HFFc6 (cell line): ENCODE measurements around the gene RUFY2. TPM values are rescaled to one million over a fixed set of nuclear protein-coding genes. Genes with fewer than 3 reads are reported as not detected.

ENCODE experiments used
- DNase-seq: peaks from one replicate; pipeline ENCODE4 v3.0.0-alpha.2; 2018
- H3K27ac Mint-ChIP-seq: 2 replicates; pipeline ENCODE4 v1.8.0; 2020; ENCODE audit warnings: mild to moderate bottlenecking, mixed read lengths
- H3K27me3 Mint-ChIP-seq: 2 replicates; pipeline ENCODE4 v1.8.0; 2021; ENCODE audit warnings: mild to moderate bottlenecking, moderate library complexity, mixed read lengths; ENCODE audit not compliant: insufficient read depth
- H3K36me3 Mint-ChIP-seq: 2 replicates; pipeline ENCODE4 v1.8.0; 2021; ENCODE audit warnings: low read depth, mixed read lengths
- H3K4me1 Mint-ChIP-seq: 2 replicates; pipeline ENCODE4 v1.8.0; 2020; ENCODE audit warnings: low read depth, mixed read lengths
- H3K4me3 Mint-ChIP-seq: 2 replicates; pipeline ENCODE4 v1.8.0; 2020; ENCODE audit warnings: mild to moderate bottlenecking, moderate library complexity, mixed read lengths
- H3K9me3 Mint-ChIP-seq: 2 replicates; pipeline ENCODE4 v1.8.0; 2020; ENCODE audit warnings: mild to moderate bottlenecking, mixed read lengths
- total RNA-seq, 6 experiments: library from RNA; stranded (reverse); fragmentation: NEBNext Ultra II Directional; extraction: Animal tissue kit (Norgen Biotek cat#: 25700); gene quantifications; 2 replicates in 1 of 6; 3 replicates in 5 of 6; pipeline ENCODE4 v1.2.3, GENCODE V29; 2021
- TF ChIP-seq, protein P1 (sequence below): fragments of 200-600 bp; sonication (generic); IDR thresholded peaks from 2 replicates; pipeline ENCODE4 v1.5.0; 2021; ENCODE audit warnings: antibody characterized with exemption, mild to moderate bottlenecking

The RUFY2 gene
- total RNA-seq, 6 experiments from 2014 or later, result 15.1 to 19.7 (median 16.7) TPM

DNA sequence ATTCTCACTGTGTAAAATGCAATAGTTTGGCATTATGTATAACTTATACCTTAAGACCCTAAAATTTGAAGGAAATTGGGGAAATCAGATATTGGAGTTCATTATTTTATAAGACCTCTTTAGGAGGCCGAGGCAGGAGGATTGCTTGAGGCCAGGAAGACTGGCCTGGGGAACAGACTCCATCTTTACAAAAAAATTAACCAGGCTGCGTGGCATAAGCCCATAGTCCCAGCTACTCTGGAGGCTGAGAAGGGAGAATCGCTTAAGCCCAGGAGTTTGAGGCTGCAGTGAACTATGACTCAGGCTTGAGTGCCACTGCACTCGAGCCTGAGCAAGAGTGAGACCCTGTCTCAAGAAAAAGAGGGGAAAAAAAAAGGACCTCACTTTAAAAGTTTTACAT, 60.3 kb downstream of the RUFY2 start:
- H3K4me3 Mint-ChIP-seq, result no peak overlapping the region
- DNase-seq, result no peak
- H3K36me3 Mint-ChIP-seq, result peaks cover 34% of the 10 kb centered on the region
- peaks cover 30% of the 10 kb centered on the region for H3K4me1 Mint-ChIP-seq
- H3K9me3 Mint-ChIP-seq, result no peaks in the 10 kb centered on the region
- no peaks in the 10 kb centered on the region; the same call in 1 of the 2 replicates for H3K27me3 Mint-ChIP-seq
- TF ChIP-seq, protein P1, sequence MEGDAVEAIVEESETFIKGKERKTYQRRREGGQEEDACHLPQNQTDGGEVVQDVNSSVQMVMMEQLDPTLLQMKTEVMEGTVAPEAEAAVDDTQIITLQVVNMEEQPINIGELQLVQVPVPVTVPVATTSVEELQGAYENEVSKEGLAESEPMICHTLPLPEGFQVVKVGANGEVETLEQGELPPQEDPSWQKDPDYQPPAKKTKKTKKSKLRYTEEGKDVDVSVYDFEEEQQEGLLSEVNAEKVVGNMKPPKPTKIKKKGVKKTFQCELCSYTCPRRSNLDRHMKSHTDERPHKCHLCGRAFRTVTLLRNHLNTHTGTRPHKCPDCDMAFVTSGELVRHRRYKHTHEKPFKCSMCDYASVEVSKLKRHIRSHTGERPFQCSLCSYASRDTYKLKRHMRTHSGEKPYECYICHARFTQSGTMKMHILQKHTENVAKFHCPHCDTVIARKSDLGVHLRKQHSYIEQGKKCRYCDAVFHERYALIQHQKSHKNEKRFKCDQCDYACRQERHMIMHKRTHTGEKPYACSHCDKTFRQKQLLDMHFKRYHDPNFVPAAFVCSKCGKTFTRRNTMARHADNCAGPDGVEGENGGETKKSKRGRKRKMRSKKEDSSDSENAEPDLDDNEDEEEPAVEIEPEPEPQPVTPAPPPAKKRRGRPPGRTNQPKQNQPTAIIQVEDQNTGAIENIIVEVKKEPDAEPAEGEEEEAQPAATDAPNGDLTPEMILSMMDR, result no peak
- H3K27ac Mint-ChIP-seq, result no peak overlapping the region

DNA sequence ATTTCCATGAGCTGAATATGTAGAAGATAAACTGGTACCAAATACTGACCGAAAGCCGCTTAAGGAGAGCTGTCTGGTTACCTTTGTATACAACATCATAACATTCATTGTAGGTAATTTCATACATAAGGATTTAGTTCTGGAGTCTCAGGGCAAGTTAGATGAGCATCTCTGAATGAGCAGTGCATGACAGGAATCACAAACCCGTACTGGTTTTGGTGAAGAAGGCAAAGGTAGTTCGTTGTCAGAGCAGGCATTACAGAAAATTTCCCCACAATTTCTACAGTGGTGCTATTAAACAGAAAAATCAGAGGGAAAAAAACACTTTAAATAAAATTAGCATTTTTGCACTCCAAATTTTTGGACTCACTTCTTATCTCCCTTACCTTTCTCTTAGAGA, 61.5 kb downstream of the RUFY2 start:
- DNase-seq, result no peak
- H3K4me1 Mint-ChIP-seq, result peaks cover 38% of the 10 kb centered on the region
- no peak overlapping the region for H3K4me3 Mint-ChIP-seq
- peaks cover 43% of the 10 kb centered on the region for H3K36me3 Mint-ChIP-seq
- no peaks in the 10 kb centered on the region for H3K9me3 Mint-ChIP-seq
- peak overlapping the region; percentile 67 for H3K27ac Mint-ChIP-seq
- peaks cover 1% of the 10 kb centered on the region for H3K27me3 Mint-ChIP-seq
- TF ChIP-seq, protein P1, result no peak

DNA sequence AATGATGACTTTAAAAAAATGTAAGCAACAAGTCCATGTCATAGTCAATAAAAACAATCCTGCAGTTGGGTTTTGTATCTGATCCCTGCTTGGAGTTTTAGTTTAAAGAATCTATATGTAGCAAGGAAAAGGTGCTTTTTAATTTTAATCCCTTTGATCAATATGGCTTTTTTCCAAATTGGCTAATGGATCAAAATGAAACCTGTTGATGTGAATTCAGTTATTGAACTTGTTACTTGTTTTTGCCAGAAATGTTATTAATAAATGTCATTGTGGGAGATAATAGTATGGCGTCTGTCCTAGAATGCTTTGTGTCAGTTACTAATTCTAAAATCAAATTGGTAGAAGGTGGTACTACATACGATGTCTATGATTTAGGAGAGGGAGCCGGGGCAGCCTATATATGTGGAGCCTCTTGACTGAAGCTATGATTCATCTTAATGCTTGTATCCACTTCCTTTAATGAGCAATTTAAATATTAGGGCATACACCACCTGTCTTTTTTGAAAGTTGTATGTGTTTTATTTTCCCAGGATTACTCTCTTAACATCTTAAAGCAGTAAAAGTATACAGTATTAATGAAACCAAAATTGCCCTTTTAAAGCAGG, 64.1 kb downstream of the RUFY2 start:
- Mint-ChIP-seq H3K4me3 (no peak overlapping the region), H3K36me3 (peaks cover 67% of the 10 kb centered on the region), H3K27me3 (peaks cover 2% of the 10 kb centered on the region; the same call in 1 of the 2 replicates), H3K4me1 (peaks cover 51% of the 10 kb centered on the region), H3K9me3 (no peaks in the 10 kb centered on the region), H3K27ac (peak overlapping the region; percentile 27; the same call in 1 of the 2 replicates)
- TF ChIP-seq, protein P1, result no peak
- DNase-seq, result no peak

DNA sequence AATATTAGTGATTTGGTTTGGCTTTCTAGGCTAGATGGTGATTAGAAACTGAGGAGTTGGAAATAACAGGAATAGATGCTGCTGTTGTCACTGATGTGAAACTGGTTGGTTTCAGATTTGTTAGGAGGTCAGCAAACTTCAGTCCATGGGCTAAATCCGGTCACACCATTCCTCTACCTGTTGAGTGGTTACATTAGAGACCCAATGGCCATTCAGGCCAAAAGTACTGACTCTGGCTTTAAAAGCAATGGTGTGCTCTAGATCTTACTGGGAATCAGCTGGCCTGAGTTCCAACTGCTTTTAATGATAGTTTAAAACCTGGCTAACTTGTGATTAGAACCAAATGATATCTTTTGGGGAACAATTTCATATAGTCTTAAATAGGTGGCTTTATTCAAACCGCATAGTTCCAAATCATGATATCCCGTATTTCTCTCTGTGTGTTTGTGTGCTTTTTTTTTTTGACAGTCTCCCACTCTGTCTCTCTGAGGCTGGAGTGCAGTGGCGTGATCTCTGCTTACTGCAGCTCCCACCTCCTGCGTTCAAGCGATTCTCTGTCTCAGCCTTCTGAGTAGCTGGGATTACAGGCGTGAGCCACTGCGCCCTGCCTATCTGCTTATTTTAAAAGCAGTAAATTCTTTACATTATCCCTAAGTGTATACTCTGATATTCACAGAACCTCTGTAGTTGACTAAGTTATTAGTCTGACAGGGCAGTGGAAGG, 66.6 kb downstream of the RUFY2 start:
- TF ChIP-seq, protein P1, result no peak
- no peaks in the 10 kb centered on the region for H3K9me3 Mint-ChIP-seq
- H3K27ac Mint-ChIP-seq, result no peak overlapping the region
- H3K36me3 Mint-ChIP-seq, result peaks cover 83% of the 10 kb centered on the region
- no peak overlapping the region; the same call in 1 of the 2 replicates for H3K4me3 Mint-ChIP-seq
- H3K4me1 Mint-ChIP-seq, result peaks cover 72% of the 10 kb centered on the region
- H3K27me3 Mint-ChIP-seq, result peaks cover 5% of the 10 kb centered on the region
- no peak for DNase-seq

DNA sequence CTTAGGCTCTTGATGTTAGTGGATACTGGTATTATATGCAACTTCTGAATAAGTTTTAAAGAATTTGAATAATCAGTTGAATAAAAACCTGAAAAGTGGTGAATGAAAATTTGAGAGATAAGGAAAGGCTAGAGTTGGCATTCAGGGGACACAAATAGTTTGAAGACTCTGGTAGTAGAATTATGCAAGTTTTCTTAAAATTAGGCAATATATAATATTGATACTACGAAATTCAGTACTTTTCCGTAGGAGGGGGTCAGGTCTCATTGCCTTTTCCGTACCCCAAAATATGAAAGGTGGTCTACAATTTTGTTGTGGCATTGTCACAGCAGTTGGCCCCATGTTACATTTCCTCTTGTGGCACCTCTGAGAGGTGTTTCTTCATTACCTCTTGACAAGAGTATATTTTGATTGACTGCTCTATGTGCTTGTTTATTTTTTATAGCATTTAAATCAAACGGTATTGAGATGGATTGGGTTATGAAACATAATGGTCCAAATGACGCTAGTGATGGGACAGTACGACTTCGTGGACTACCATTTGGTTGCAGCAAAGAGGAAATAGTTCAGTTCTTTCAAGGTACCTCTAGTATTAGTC, 70.2 kb downstream of the RUFY2 start:
- TF ChIP-seq, protein P1, result no peak
- Mint-ChIP-seq H3K9me3 (no peaks in the 10 kb centered on the region), H3K36me3 (peaks cover 87% of the 10 kb centered on the region), H3K27me3 (peaks cover 17% of the 10 kb centered on the region), H3K4me1 (peaks cover 60% of the 10 kb centered on the region), H3K27ac (peak overlapping the region; percentile 48; the same call in 1 of the 2 replicates), H3K4me3 (peak overlapping the region; percentile 93)
- no peak for DNase-seq
